ENCODE measurements around the gene TMEM39A. TPM values are rescaled to one million over a fixed set of nuclear protein-coding genes. Genes with fewer than 3 reads are reported as not detected.

The TMEM39A gene
- total RNA-seq, 4 donors from 2014 or later: 20.9 to 39.9 (median 29.9) TPM

- 33 to 41% methylated on average over 2 of the region's 2 CpGs for WGBS, 2 donors
- TF ChIP-seq POLR2A (IDR thresholded peaks at IDR 0.05) (no peak), CTCF (IDR thresholded peaks at IDR 0.05) (no peak)
- intact Hi-C loops (cut with DNase I; ENCODE audit: low total_unique reads): no loop called here
- H3K4me3 ChIP-seq (ENCODE audit: low read depth, poor library complexity, severe bottlenecking): no peak overlapping the region
- no peak for DNase-seq (ENCODE audit: low spot score in 2 of 2)
Measured at GRCh38 chr3:119500901-119501300, 37.5 kb upstream of the TMEM39A start.

- WGBS, 2 donors: 67 to 80% methylated on average over 4 of the region's 4 CpGs
- DNase-seq (ENCODE audit: low spot score in 2 of 2): no peak
- intact Hi-C loops (cut with DNase I; ENCODE audit: low total_unique reads): no loop called here
- H3K4me3 ChIP-seq (ENCODE audit: low read depth, poor library complexity, severe bottlenecking): no peak overlapping the region
- TF ChIP-seq CTCF (IDR thresholded peaks at IDR 0.05): no peak
- TF ChIP-seq POLR2A (IDR thresholded peaks at IDR 0.05): no peak
Measured at GRCh38 chr3:119500265-119500664, 36.9 kb upstream of the TMEM39A start.

GRCh38 chr3:119498186-119499011 lies 35.0 kb upstream of the TMEM39A start, which contains the start of gene TIMMDC1:
TSS of gene TIMMDC1 (plus strand) at chr3:119498547. CDS start at chr3:119498734, 187 bp downstream.
- TF ChIP-seq CTCF (IDR thresholded peaks at IDR 0.05) (no peak), POLR2A (IDR thresholded peaks at IDR 0.05) (no peak)
- 0% methylated on average over 52 to 58 of the region's 58 CpGs for WGBS, 2 donors
- DNase-seq (ENCODE audit: low spot score in 2 of 2): peak; percentile 97 to 99
- H3K4me3 ChIP-seq (ENCODE audit: low read depth, poor library complexity, severe bottlenecking): peak within 1 kb of the TSS; percentile 99
- intact Hi-C loops (cut with DNase I; ENCODE audit: low total_unique reads): no loop called here

GRCh38 chr3:119497820-119498185 lies 34.4 kb upstream of the TMEM39A start:
- peak in 1 of 2 donors; percentile 55 for DNase-seq (ENCODE audit: low spot score in 2 of 2)
- TF ChIP-seq POLR2A (IDR thresholded peaks at IDR 0.05) (no peak), CTCF (IDR thresholded peaks at IDR 0.05) (no peak)
- 3 to 5% methylated on average over 8 of the region's 8 CpGs for WGBS, 2 donors
- intact Hi-C loops (cut with DNase I; ENCODE audit: low total_unique reads): no loop called here
- peak overlapping the region; percentile 63 for H3K4me3 ChIP-seq (ENCODE audit: low read depth, poor library complexity, severe bottlenecking)

GRCh38 chr3:119494597-119494996 lies 31.2 kb upstream of the TMEM39A start:
- 87 to 90% methylated on average over 2 of the region's 2 CpGs for WGBS, 2 donors
- no peak for DNase-seq (ENCODE audit: low spot score in 2 of 2)
- H3K4me3 ChIP-seq (ENCODE audit: low read depth, poor library complexity, severe bottlenecking): no peak overlapping the region
- intact Hi-C loops (cut with DNase I; ENCODE audit: low total_unique reads): no loop called here
- TF ChIP-seq CTCF (IDR thresholded peaks at IDR 0.05): no peak
- TF ChIP-seq POLR2A (IDR thresholded peaks at IDR 0.05): no peak
